ENCODE measurements around the gene TNK1.

TNK1 gene

DNA sequence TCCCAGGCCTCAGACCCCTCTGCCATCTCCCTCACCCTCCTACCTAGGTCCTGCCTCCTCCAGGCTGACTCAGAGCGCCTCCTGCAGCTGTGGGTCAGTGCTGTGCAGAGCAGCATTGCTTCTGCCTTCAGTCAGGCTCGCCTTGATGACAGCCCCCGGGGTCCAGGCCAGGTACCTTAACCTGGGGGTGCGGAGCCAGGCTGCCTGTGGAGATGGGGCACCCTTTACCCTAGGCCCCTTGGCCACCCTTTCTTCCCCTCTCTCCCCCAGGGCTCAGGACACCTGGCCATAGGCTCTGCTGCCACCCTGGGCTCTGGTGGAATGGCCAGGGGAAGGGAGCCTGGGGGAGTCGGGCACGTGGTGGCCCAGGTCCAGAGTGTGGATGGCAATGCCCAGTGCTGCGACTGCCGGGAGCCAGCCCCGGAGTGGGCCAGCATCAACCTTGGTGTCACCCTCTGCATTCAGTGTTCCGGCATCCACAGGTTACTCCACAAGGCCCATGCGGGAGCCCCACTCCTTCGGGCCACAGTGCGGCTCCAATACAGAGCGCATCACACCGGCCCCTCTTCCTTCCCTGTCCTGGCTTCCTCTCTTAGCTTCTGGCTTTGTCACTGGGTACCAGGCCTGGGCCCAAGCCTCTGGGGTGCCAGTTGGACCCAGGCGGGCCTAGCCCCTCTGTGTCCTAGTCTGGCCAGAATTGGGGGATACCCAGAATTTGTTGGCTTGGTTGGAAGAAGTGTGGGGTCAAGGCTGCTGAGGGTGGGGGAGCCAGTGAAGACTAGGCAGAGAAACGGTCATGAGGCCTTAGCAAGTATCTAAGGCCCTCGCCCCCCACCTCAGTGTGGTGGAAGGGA is 33.9 kb upstream of the TNK1 start:
- Histone ChIP-seq H3K9me3 (ENCODE audit: control insufficient read depth, insufficient read depth, low read length) (no peaks in the 10 kb centered on the region), H3K4me3 (ENCODE audit: low read length) (no peak overlapping the region), H3K36me3 (ENCODE audit: control insufficient read depth, insufficient read depth, low read length) (no peaks in the 10 kb centered on the region), H3K27me3 (ENCODE audit: control insufficient read depth, insufficient read depth, low read length) (no peaks in the 10 kb centered on the region), H3K4me1 (ENCODE audit: control insufficient read depth, insufficient read depth, low read length) (peaks cover 3% of the 10 kb centered on the region; the same call in 1 of the 2 replicates), H3K27ac (ENCODE audit: low read length) (no peak overlapping the region)
- no CpG with 5 or more reads among the region's 18 CpGs for WGBS (ENCODE audit: insufficient coverage, insufficient read length)
- DNase-seq (ENCODE audit: low read depth, low spot score), result no peak

DNA sequence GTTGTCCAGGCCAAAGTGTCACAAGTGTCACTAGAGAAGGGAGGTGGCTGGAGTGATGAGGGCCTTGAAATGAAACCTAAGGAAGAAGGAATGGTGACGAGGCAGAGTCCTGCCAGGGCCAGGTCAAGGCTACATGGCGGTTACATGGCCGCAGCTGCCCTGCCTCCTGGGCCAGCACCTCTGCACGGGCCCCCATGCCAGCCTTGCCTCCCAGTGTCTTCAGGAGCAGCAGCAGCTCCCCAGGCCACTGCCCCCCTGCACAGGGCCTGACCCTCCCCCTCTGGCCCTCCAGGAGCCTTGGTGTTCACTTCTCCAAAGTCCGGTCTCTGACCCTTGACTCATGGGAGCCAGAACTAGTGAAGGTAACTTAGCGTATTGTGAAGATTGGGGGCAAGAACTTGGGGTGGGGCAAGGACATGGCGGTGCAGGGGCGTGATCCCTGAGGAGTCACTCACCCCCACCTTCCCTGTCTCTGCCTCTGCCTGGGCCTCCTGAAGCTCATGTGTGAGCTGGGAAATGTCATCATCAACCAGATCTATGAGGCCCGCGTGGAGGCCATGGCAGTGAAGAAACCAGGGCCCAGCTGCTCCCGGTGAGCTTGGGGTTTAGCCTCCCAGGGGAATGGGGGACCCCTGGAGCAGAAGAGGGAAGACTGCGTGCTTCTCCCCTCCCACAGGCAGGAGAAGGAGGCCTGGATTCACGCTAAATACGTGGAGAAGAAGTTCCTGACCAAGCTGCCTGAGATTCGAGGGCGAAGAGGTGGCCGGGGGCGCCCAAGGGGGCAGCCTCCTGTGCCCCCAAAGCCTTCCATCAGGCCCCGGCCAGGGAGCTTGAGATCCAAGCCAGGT is 33.0 kb upstream of the TNK1 start:
- Histone ChIP-seq H3K4me3 (ENCODE audit: low read length) (no peak overlapping the region), H3K27ac (ENCODE audit: low read length) (no peak overlapping the region), H3K9me3 (ENCODE audit: control insufficient read depth, insufficient read depth, low read length) (no peaks in the 10 kb centered on the region), H3K27me3 (ENCODE audit: control insufficient read depth, insufficient read depth, low read length) (no peaks in the 10 kb centered on the region), H3K36me3 (ENCODE audit: control insufficient read depth, insufficient read depth, low read length) (no peaks in the 10 kb centered on the region), H3K4me1 (ENCODE audit: control insufficient read depth, insufficient read depth, low read length) (peaks cover 3% of the 10 kb centered on the region; the same call in 1 of the 2 replicates)
- DNase-seq (ENCODE audit: low read depth, low spot score), result no peak
- no CpG with 5 or more reads among the region's 19 CpGs for WGBS (ENCODE audit: insufficient coverage, insufficient read length)

DNA sequence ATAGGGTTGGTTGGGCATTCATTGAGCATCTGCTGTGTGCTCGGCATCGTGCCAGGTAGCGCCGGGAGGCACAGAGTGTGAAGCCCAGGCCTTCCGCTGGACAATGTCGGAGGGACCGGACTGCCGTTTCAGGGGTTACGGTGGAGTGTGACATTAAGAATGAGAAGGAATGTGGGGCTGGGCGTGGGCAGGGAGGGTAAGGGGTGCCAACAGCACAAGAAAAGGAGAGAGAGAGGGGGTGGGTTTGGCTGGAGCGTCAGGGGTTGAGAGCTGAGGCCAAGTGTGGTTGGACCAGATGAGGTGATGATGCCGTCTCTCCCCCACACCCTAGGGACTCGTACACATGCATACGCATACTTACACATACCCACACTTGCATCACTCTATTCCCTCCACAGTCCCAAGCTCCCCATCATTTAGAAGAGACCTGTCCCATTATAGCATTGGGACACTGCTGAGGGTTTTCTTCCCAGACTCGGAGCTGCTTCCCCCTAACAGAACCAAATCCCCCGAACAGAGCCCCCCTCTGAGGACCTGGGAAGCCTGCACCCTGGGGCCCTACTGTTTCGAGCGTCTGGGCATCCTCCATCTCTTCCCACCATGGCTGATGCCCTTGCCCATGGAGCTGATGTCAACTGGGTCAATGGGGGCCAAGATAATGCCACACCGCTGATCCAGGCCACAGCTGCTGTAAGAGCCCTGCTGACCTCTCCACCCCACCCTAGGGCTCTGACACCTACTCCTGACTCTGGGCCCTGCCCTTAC is 32.2 kb upstream of the TNK1 start:
- Histone ChIP-seq H3K27ac (ENCODE audit: low read length) (no peak overlapping the region), H3K36me3 (ENCODE audit: control insufficient read depth, insufficient read depth, low read length) (no peaks in the 10 kb centered on the region), H3K27me3 (ENCODE audit: control insufficient read depth, insufficient read depth, low read length) (no peaks in the 10 kb centered on the region), H3K9me3 (ENCODE audit: control insufficient read depth, insufficient read depth, low read length) (no peaks in the 10 kb centered on the region), H3K4me1 (ENCODE audit: control insufficient read depth, insufficient read depth, low read length) (peaks cover 3% of the 10 kb centered on the region; the same call in 1 of the 2 replicates), H3K4me3 (ENCODE audit: low read length) (no peak overlapping the region)
- no CpG with 5 or more reads among the region's 19 CpGs for WGBS (ENCODE audit: insufficient coverage, insufficient read length)
- no peak for DNase-seq (ENCODE audit: low read depth, low spot score)

DNA sequence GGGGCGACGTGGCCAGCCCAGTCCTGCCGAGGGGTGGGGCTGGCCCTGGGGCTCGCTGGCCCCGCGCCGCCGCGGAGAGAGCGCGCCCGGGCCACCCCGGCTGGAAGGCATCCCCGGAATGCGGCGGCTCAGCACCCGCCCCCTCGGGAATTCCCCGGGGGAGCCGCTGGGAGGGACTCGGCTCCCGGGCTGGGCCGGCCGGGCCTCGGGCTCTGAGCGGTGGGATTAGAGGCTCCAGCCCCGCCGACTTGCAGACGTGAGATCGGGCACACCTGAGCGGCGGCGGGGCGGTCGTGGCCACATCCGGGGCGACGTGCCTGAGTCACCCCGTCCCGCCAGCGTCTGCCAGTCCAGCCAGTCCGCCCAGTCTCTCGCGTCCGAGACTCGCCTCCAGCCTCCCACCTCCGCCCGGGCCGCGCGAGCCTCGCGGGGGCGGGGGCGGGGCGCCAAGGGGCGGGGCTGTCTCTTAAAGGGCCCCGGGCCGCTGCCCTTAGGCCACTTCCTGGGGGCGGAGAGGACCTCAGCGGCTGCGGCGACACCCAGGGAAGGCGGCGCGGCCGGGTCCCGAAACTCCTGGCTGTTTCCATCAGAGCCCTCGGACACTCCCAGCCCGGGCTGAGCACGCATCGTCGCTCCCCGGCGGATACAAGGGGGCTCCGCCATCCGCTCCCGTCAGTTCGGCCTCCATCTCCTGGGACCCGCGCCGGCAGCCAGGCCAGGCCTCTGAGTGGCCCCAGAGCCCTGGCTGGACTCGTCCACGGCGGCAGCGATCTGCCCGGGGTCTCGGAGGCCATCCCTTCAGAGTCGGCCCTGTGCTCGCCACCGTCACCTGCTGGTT is 29.0 kb upstream of the TNK1 start, which contains the start of gene KCTD11:
Gene KCTD11, plus strand, starts transcription at position 498 of the 838 bp plus-strand sequence.
- no peaks in the 10 kb centered on the region for H3K27me3 ChIP-seq (ENCODE audit: control insufficient read depth, insufficient read depth, low read length)
- H3K4me1 ChIP-seq (ENCODE audit: control insufficient read depth, insufficient read depth, low read length), result peaks cover 4% of the 10 kb centered on the region; the same call in 1 of the 2 replicates
- H3K9me3 ChIP-seq (ENCODE audit: control insufficient read depth, insufficient read depth, low read length), result no peaks in the 10 kb centered on the region
- H3K27ac ChIP-seq (ENCODE audit: low read length), result no peak within 1 kb of the TSS
- H3K36me3 ChIP-seq (ENCODE audit: control insufficient read depth, insufficient read depth, low read length), result no peaks in the 10 kb centered on the region
- H3K4me3 ChIP-seq (ENCODE audit: low read length), result peak within 1 kb of the TSS; percentile 69; the same call in 1 of the 2 replicates
- no CpG with 5 or more reads among the region's 91 CpGs for WGBS (ENCODE audit: insufficient coverage, insufficient read length)
- DNase-seq (ENCODE audit: low read depth, low spot score), result no peak

DNA sequence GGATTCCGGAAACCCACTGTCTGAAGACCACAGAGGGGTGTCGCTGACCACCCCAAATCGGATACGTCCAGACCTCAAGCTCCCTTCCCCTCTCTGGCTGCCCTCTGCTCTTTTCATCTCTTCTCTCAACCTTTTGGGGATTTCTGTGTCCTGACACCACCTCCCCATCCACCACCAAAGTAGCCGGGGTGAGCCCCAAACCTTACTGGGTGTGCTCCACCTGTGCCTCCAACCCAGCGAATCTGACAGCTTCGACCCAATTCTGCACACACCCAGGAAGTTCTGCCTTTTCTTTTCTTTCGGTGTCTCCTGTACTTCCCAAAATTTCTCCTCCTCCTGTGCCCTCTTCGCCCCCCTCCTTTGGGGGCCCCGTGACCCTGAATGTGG is 28.4 kb upstream of the TNK1 start:
- Histone ChIP-seq H3K27ac (ENCODE audit: low read length) (no peak overlapping the region), H3K4me3 (ENCODE audit: low read length) (peak overlapping the region; percentile 69; the same call in 1 of the 2 replicates), H3K36me3 (ENCODE audit: control insufficient read depth, insufficient read depth, low read length) (no peaks in the 10 kb centered on the region), H3K4me1 (ENCODE audit: control insufficient read depth, insufficient read depth, low read length) (peaks cover 4% of the 10 kb centered on the region; the same call in 1 of the 2 replicates), H3K27me3 (ENCODE audit: control insufficient read depth, insufficient read depth, low read length) (no peaks in the 10 kb centered on the region), H3K9me3 (ENCODE audit: control insufficient read depth, insufficient read depth, low read length) (no peaks in the 10 kb centered on the region)
- no peak for DNase-seq (ENCODE audit: low read depth, low spot score)
- no CpG with 5 or more reads among the region's 10 CpGs for WGBS (ENCODE audit: insufficient coverage, insufficient read length)

DNA sequence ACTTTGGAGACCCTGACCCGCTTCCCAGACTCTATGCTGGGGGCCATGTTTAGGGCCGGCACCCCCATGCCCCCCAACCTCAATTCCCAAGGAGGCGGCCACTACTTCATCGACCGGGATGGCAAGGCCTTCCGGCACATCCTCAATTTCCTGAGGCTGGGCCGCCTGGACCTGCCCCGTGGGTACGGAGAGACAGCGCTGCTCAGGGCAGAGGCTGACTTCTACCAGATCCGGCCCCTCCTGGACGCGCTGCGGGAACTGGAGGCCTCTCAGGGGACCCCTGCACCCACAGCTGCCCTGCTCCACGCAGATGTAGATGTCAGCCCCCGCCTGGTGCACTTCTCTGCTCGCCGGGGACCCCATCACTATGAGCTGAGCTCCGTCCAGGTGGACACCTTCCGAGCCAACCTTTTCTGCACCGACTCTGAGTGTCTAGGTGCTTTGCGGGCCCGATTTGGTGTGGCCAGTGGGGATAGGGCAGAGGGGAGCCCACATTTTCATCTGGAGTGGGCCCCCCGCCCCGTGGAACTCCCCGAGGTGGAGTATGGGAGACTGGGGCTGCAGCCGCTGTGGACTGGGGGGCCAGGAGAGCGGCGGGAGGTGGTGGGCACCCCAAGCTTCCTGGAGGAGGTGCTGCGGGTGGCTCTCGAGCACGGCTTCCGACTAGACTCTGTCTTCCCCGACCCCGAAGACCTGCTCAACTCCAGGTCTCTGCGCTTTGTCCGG is 27.8 kb upstream of the TNK1 start:
- H3K9me3 ChIP-seq (ENCODE audit: control insufficient read depth, insufficient read depth, low read length), result no peaks in the 10 kb centered on the region
- WGBS (ENCODE audit: insufficient coverage, insufficient read length), result no CpG with 5 or more reads among the region's 37 CpGs
- H3K27me3 ChIP-seq (ENCODE audit: control insufficient read depth, insufficient read depth, low read length), result no peaks in the 10 kb centered on the region
- H3K4me3 ChIP-seq (ENCODE audit: low read length), result no peak overlapping the region
- no peak for DNase-seq (ENCODE audit: low read depth, low spot score)
- H3K4me1 ChIP-seq (ENCODE audit: control insufficient read depth, insufficient read depth, low read length), result peaks cover 4% of the 10 kb centered on the region; the same call in 1 of the 2 replicates
- H3K27ac ChIP-seq (ENCODE audit: low read length), result no peak overlapping the region
- no peaks in the 10 kb centered on the region for H3K36me3 ChIP-seq (ENCODE audit: control insufficient read depth, insufficient read depth, low read length)

DNA sequence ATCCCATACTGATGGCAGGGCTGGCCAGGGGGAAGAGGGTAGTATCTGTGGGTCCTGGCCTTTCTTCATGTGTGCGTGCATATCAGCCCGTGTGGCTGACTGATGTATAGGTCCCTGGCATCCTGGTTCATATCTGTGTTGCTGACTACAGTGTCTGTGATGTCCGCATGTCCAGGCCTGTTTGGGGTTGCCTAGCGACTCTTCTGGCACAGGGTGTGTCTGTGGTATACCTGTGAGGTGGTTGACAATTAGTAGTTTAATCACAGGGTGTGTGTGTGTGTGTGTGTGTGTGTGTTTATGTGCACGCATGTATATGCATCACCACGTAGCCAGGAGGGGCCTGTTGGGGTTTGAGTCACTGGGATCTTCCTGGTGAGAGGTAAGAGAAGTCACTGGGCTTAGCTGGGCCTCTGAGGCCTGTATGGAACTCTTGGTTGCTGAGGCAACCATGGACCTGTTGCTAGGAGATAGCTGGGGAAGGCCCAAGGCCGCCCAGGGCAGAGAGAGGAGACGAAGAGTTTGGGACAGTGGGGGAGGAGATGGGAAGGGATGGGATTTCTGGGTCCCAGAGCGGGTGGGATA is 26.5 kb upstream of the TNK1 start:
- Histone ChIP-seq H3K4me1 (ENCODE audit: control insufficient read depth, insufficient read depth, low read length) (peaks cover 3% of the 10 kb centered on the region; the same call in 1 of the 2 replicates), H3K4me3 (ENCODE audit: low read length) (no peak overlapping the region), H3K36me3 (ENCODE audit: control insufficient read depth, insufficient read depth, low read length) (no peaks in the 10 kb centered on the region), H3K9me3 (ENCODE audit: control insufficient read depth, insufficient read depth, low read length) (no peaks in the 10 kb centered on the region), H3K27ac (ENCODE audit: low read length) (no peak overlapping the region), H3K27me3 (ENCODE audit: control insufficient read depth, insufficient read depth, low read length) (no peaks in the 10 kb centered on the region)
- no CpG with 5 or more reads among the region's 9 CpGs for WGBS (ENCODE audit: insufficient coverage, insufficient read length)
- DNase-seq (ENCODE audit: low read depth, low spot score), result no peak

DNA sequence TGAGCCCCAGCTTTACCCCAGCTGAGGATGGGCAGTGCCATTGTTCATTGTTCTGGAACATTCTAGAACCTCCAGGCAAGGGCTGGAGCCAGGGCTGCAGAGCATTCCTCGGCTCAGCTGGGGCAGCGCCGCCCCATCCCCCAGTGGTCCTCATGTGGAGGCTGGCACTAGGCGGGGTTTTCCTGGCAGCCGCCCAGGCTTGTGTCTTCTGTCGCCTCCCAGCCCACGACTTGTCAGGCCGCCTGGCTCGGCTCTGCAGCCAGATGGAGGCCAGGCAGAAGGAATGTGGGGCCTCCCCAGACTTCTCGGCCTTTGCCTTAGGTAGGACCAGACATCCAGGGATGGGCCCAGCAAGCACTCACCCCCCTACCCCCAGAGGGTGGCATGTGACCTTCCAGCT is 25.8 kb upstream of the TNK1 start, which contains the start of gene TMEM95:
Gene TMEM95, plus strand, starts transcription at position 104 of the 400 bp plus-strand sequence. Its CDS starts 49 bp downstream, at position 153.
- no peaks in the 10 kb centered on the region for H3K27me3 ChIP-seq (ENCODE audit: control insufficient read depth, insufficient read depth, low read length)
- H3K36me3 ChIP-seq (ENCODE audit: control insufficient read depth, insufficient read depth, low read length), result no peaks in the 10 kb centered on the region
- H3K27ac ChIP-seq (ENCODE audit: low read length), result no peak within 1 kb of the TSS
- H3K4me1 ChIP-seq (ENCODE audit: control insufficient read depth, insufficient read depth, low read length), result peaks cover 1% of the 10 kb centered on the region; the same call in 1 of the 2 replicates
- DNase-seq (ENCODE audit: low read depth, low spot score), result no peak
- no CpG with 5 or more reads among the region's 10 CpGs for WGBS (ENCODE audit: insufficient coverage, insufficient read length)
- no peak within 1 kb of the TSS for H3K4me3 ChIP-seq (ENCODE audit: low read length)
- H3K9me3 ChIP-seq (ENCODE audit: control insufficient read depth, insufficient read depth, low read length), result no peaks in the 10 kb centered on the region

DNA sequence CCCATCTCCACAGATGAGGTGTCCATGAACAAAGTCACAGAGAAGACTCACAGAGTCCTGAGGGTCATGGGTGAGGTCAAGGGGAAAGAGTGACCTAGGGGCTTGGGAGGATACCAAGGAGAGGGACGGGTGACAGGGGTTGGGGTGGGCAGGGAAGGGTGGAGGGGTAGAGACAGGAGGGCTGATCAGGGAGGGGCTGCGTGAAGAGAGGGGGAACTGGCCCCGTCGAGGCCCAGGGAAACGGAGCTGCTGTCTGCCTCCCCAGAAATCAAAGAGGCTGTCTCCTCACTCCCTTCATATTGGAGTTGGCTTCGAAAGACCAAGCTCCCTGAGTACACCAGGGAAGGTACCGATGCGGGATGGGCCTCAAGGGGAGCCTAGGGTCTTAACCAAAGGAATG is 25.3 kb upstream of the TNK1 start:
- DNase-seq (ENCODE audit: low read depth, low spot score), result no peak
- Histone ChIP-seq H3K27ac (ENCODE audit: low read length) (no peak overlapping the region), H3K36me3 (ENCODE audit: control insufficient read depth, insufficient read depth, low read length) (no peaks in the 10 kb centered on the region), H3K4me3 (ENCODE audit: low read length) (no peak overlapping the region), H3K9me3 (ENCODE audit: control insufficient read depth, insufficient read depth, low read length) (no peaks in the 10 kb centered on the region), H3K27me3 (ENCODE audit: control insufficient read depth, insufficient read depth, low read length) (no peaks in the 10 kb centered on the region), H3K4me1 (ENCODE audit: control insufficient read depth, insufficient read depth, low read length) (peaks cover 1% of the 10 kb centered on the region; the same call in 1 of the 2 replicates)
- no CpG with 5 or more reads among the region's 8 CpGs for WGBS (ENCODE audit: insufficient coverage, insufficient read length)

Measured in iPS DF 6.9 (cell line).